ENCODE measurements around the gene ADRA1B.

The ADRA1B gene

GRCh38 chr5:160009591-160009989 lies 93.3 kb downstream of the ADRA1B start:
- in situ Hi-C loops (cut with MboI; ENCODE audit: low sequenced_read_pairs) = no loop called here

GRCh38 chr5:160011471-160011870 lies 95.2 kb downstream of the ADRA1B start:
- in situ Hi-C loops (cut with MboI; ENCODE audit: low sequenced_read_pairs) = loop anchor here (10.0 kb wide), 1 partner anchor 333 kb away; no protein-coding TSS in a partner anchor

GRCh38 chr5:160014197-160014596 lies 97.9 kb downstream of the ADRA1B start:
- in situ Hi-C loops (cut with MboI; ENCODE audit: low sequenced_read_pairs) = loop anchor here (10.0 kb wide), 1 partner anchor 331 kb away; no protein-coding TSS in a partner anchor

- in situ Hi-C loops (cut with MboI; ENCODE audit: low sequenced_read_pairs) = loop anchor here (10.0 kb wide), 1 partner anchor 326 kb away; no protein-coding TSS in a partner anchor
These were observed 102.8 kb downstream of the ADRA1B start for GRCh38 chr5:160018945-160019625.

GRCh38 chr5:160020266-160020770 lies 104.0 kb downstream of the ADRA1B start:
- in situ Hi-C loops (cut with MboI; ENCODE audit: low sequenced_read_pairs) = no loop called here

GRCh38 chr5:160020964-160021363 lies 104.7 kb downstream of the ADRA1B start:
- in situ Hi-C loops (cut with MboI; ENCODE audit: low sequenced_read_pairs) = no loop called here

- in situ Hi-C loops (cut with MboI; ENCODE audit: low sequenced_read_pairs) = no loop called here
These were observed 105.7 kb downstream of the ADRA1B start for GRCh38 chr5:160021831-160022446.

All from HL-60/S4 treated with retinoic acid at 250 ng/mL for 4 days and 3 days (cell line).